SH-SY5Y (cell line): ENCODE measurements around the gene MSI2.

Experiments used
- GATA2 ChIP-seq: IDR thresholded peaks from 2 replicates; pipeline ENCODE4 v1.6.1; 2011; ENCODE audit warnings: mild to moderate bottlenecking, low read depth, low read length
- GATA3 ChIP-seq: IDR thresholded peaks from 2 replicates; pipeline ENCODE4 v1.6.1; 2011; ENCODE audit warnings: low read depth, mild to moderate bottlenecking, low read length, moderate library complexity

DNA sequence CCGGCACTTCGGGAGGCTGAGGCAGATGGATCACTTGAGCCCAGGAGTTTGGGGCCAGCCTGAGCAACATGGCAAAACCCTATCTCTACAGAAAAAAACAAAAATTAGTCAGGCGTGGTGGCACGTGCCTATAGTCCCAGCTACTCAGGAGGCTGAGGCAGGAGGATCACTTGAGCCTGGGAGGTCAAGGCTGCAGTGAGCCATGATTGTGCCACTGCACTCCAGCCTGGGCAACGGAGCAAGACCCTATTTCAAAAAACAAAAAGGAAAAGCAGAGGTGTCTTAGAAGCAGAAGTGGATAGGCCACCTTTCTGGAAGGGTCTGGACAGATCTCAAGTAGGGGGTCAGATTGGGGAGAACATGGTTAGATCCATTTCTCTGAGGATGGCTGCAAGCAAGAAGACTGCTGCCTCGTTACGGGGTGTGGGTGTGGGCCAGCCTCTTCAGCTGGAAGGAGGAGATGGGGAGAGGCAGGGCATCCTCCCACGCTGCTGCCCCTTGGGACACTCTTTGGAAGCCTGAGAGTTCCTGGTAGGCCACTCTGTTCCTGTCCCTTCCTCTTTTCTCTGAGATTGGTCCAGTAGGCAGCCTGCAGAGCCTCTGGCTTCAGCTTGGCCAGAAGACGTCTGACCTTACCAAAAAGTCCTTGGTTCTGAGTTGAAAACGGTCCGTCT lies 208.0 kb downstream of the MSI2 start:
- TF ChIP-seq GATA3, result no peak
- no peak for TF ChIP-seq GATA2
